GM19467 (cell line): Measurements from ENCODE around the gene EED.

ENCODE experiments used
- ATAC-seq: cut with Tn5 transposase; IDR thresholded peaks from one replicate; pipeline ENCODE4 v1.9.1; 2021; ENCODE audit warnings: mild to moderate bottlenecking, moderate library complexity; ENCODE audit not compliant: unreplicated experiment

EED gene

GRCh38 chr11:86246293-86246675 lies 1.7 kb downstream of the EED start:
- no peak for ATAC-seq

- ATAC-seq: no peak
These were observed 3.1 kb downstream of the EED start for GRCh38 chr11:86247608-86248007.

- no peak for ATAC-seq
These were observed 4.1 kb downstream of the EED start for GRCh38 chr11:86248609-86249008.

GRCh38 chr11:86249307-86250098 lies 5.0 kb downstream of the EED start:
- ATAC-seq: no peak

GRCh38 chr11:86251345-86251744 lies 6.8 kb downstream of the EED start:
- no peak for ATAC-seq

GRCh38 chr11:86255896-86256295 lies 11.3 kb downstream of the EED start:
- peak; percentile 74 for ATAC-seq

GRCh38 chr11:86256608-86257007 lies 12.1 kb downstream of the EED start:
- no peak for ATAC-seq

GRCh38 chr11:86257446-86257845 lies 12.9 kb downstream of the EED start:
- no peak for ATAC-seq

- ATAC-seq: no peak
These were observed 15.2 kb downstream of the EED start for GRCh38 chr11:86259730-86260129.

- ATAC-seq: no peak
These were observed 16.8 kb downstream of the EED start for GRCh38 chr11:86261328-86261727.

GRCh38 chr11:86262387-86262786 lies 17.8 kb downstream of the EED start:
- ATAC-seq: no peak

- ATAC-seq: no peak
These were observed 20.1 kb downstream of the EED start for GRCh38 chr11:86264649-86265048.

- ATAC-seq: no peak
These were observed 20.6 kb downstream of the EED start for GRCh38 chr11:86265194-86265593.

GRCh38 chr11:86269645-86270044 lies 25.1 kb downstream of the EED start:
- no peak for ATAC-seq

GRCh38 chr11:86274503-86274902 lies 29.9 kb downstream of the EED start:
- no peak for ATAC-seq

- no peak for ATAC-seq
These were observed 30.4 kb downstream of the EED start for GRCh38 chr11:86274999-86275398.

GRCh38 chr11:86275493-86276370 lies 31.2 kb downstream of the EED start:
- no peak for ATAC-seq

- ATAC-seq: no peak
These were observed 33.2 kb downstream of the EED start for GRCh38 chr11:86277741-86278140.

- ATAC-seq: no peak
These were observed 33.7 kb downstream of the EED start for GRCh38 chr11:86278226-86278625.

GRCh38 chr11:86279747-86280146 lies 35.2 kb downstream of the EED start:
- ATAC-seq: no peak

- no peak for ATAC-seq
These were observed 42.9 kb downstream of the EED start for GRCh38 chr11:86287468-86287796.

GRCh38 chr11:86288776-86289507 lies 44.4 kb downstream of the EED start:
- no peak for ATAC-seq
